GM12878 (cell line): ENCODE results near the gene MTRFR. TPM values are rescaled to one million over a fixed set of nuclear protein-coding genes. Genes with fewer than 3 reads are reported as not detected.

ENCODE experiments used
- ATAC-seq: fragments of 200-7000 bp; cut with Tn5 transposase; 3 replicates; pipeline ENCODE4 v1.9.1; 2020; ENCODE audit warnings: mild to moderate bottlenecking, moderate library complexity
- BruUV-seq: library from RNA; stranded (reverse); fragments of 400-500 nt; replicated peaks from 2 replicates; lab custom pipeline; 2021; lab: Mats Ljungman, UMichigan
- CTCF ChIA-PET: fragments of 300-600 bp; sonication (Branson Sonifier 250); formaldehyde crosslinking; extraction: SDS; loops from one replicate; lab custom pipeline; 2021; ENCODE audit warnings: inconsistent platforms; lab: Yijun Ruan, JAX
- POLR2A ChIA-PET: fragments of 350-600 bp; formaldehyde crosslinking; extraction: SDS; loops from one replicate; lab custom pipeline; 2021; ENCODE audit warnings: inconsistent platforms; lab: Charles Lee
- RAD21 ChIA-PET: fragments of 300-600 bp; sonication (Branson Sonifier 250); formaldehyde crosslinking; loops from one replicate; lab custom pipeline; 2023; ENCODE audit warnings: antibody characterized with exemption; ENCODE audit not compliant: unreplicated experiment; lab: Charles Lee
- SMC1A ChIA-PET: fragments of 300-600 bp; sonication (Branson Sonifier 250); formaldehyde crosslinking; loops from one replicate; lab custom pipeline; 2023; ENCODE audit not compliant: unreplicated experiment, uncharacterized antibody; lab: Charles Lee
- DNase-seq: peaks from one replicate; pipeline ENCODE4 v3.0.0-alpha.2; 2011; ENCODE audit warnings: low read depth, low spot score
- FAIRE-seq: peaks from 3 replicates; lab custom pipeline; 2011; peaks lifted over from hg19 to GRCh38; lab: Jason Lieb, UNC
- H2AFZ ChIP-seq: 2 replicates; pipeline ENCODE4 v1.6.0; 2011; ENCODE audit warnings: low read depth, low read length, control low read depth; ENCODE audit not compliant: control insufficient read depth
- H3K27ac ChIP-seq: 2 replicates; pipeline ENCODE4 v1.5.1; 2011; ENCODE audit warnings: control low read depth; ENCODE audit not compliant: control insufficient read depth, insufficient read depth
- H3K27me3 ChIP-seq, 2 experiments: replicated peaks in 1 of 2; 2 replicates each; pipeline versions ENCODE4 v1.6.0 to v1.6.1; 2011; ENCODE audit warnings: low read length in 1 of 2; ENCODE audit not compliant: control insufficient read depth in 2 of 2, insufficient read depth in 2 of 2
- H3K36me3 ChIP-seq, 2 experiments: 2 replicates each; pipeline ENCODE4 v1.5.1; 2011; ENCODE audit warnings: low read length in 1 of 2; ENCODE audit not compliant: control insufficient read depth in 2 of 2, insufficient read depth in 2 of 2
- H3K4me1 ChIP-seq: 2 replicates; pipeline ENCODE4 v1.6.1; 2011; ENCODE audit warnings: mild to moderate bottlenecking, low read length, moderate library complexity, mixed read lengths; ENCODE audit not compliant: control insufficient read depth, insufficient read depth
- H3K4me2 ChIP-seq: 2 replicates; pipeline ENCODE4 v1.6.0; 2011; ENCODE audit warnings: control low read depth; ENCODE audit not compliant: control insufficient read depth, insufficient read depth
- H3K4me3 ChIP-seq: fragments of 200-600 bp; sonication (generic); 2 replicates; pipeline ENCODE4 v1.5.1; 2016
- H3K79me2 ChIP-seq: 2 replicates; pipeline ENCODE4 v1.6.0; 2011; ENCODE audit warnings: low read length; ENCODE audit not compliant: control insufficient read depth, insufficient read depth
- H3K9ac ChIP-seq: 2 replicates; pipeline ENCODE4 v1.8.0; 2011; ENCODE audit warnings: low read length, control low read depth, mixed read lengths; ENCODE audit not compliant: control insufficient read depth, insufficient read depth
- H3K9me3 ChIP-seq: replicated peaks from 3 replicates; pipeline ENCODE4 v1.5.1; 2011; ENCODE audit warnings: mild to moderate bottlenecking, low read length; ENCODE audit not compliant: control insufficient read depth, insufficient read depth
- H4K20me1 ChIP-seq: 2 replicates; pipeline ENCODE4 v1.6.0; 2011; ENCODE audit not compliant: control insufficient read depth, insufficient read depth
- ATF2 ChIP-seq: IDR thresholded peaks from 2 replicates; pipeline ENCODE4 v1.6.1; 2012; ENCODE audit warnings: low read length, inconsistent platforms
- CBFB ChIP-seq: IDR thresholded peaks from 2 replicates; pipeline ENCODE4 v1.6.1; 2016; ENCODE audit warnings: antibody characterized with exemption, low read depth
- CTCF ChIP-seq, 3 experiments: IDR thresholded peaks in 2 of 3; conservative IDR thresholded peaks in 1 of 3; 2 replicates each; pipeline ENCODE4 v1.5.1; 2011; ENCODE audit warnings: low read depth in 3 of 3, low read length in 3 of 3, mild to moderate bottlenecking in 3 of 3, control low read depth in 2 of 3, moderate library complexity in 2 of 3, inconsistent platforms in 1 of 3, mixed read lengths in 1 of 3; ENCODE audit not compliant: control insufficient read depth in 2 of 3, insufficient read depth in 1 of 3; ENCODE audit errors: extremely low read depth in 1 of 3
- DPF2 ChIP-seq: fragments of 450-650 bp; IDR thresholded peaks from 2 replicates; pipeline ENCODE4 v1.6.1; 2017; ENCODE audit warnings: mild to moderate bottlenecking
- HDAC6 ChIP-seq: fragments of 200-600 bp; sonication (generic); IDR thresholded peaks from one replicate; pipeline ENCODE4 v1.8.0; 2017; ENCODE audit warnings: antibody characterized with exemption; ENCODE audit not compliant: unreplicated experiment
- HDGF ChIP-seq: fragments of 450-650 bp; IDR thresholded peaks from 2 replicates; pipeline ENCODE4 v1.6.1; 2016; ENCODE audit warnings: antibody characterized with exemption
- IRF4 ChIP-seq: IDR thresholded peaks from 2 replicates; pipeline ENCODE4 v1.6.1; 2011; ENCODE audit warnings: low read depth, low read length
- LARP7 ChIP-seq: fragments of 450-650 bp; IDR thresholded peaks from 2 replicates; pipeline ENCODE4 v1.6.1; 2017; ENCODE audit warnings: mild to moderate bottlenecking
- MEF2A ChIP-seq: IDR thresholded peaks from 2 replicates; pipeline ENCODE4 v1.6.1; 2011; ENCODE audit warnings: low read depth, mild to moderate bottlenecking, low read length, moderate library complexity; ENCODE audit not compliant: insufficient read depth
- MXI1 ChIP-seq: fragments of 150-350 bp; IDR thresholded peaks from 2 replicates; pipeline ENCODE4 v1.6.1; 2011; ENCODE audit warnings: low read depth, mild to moderate bottlenecking, inconsistent platforms, low read length, improper control_type of control experiment
- MYB ChIP-seq: fragments of 150-350 bp; IDR thresholded peaks from 2 replicates; pipeline ENCODE4 v1.6.1; 2014; ENCODE audit warnings: mild to moderate bottlenecking, low read depth, low read length, borderline replicate concordance
- NFYA ChIP-seq: IDR thresholded peaks from 2 replicates; pipeline ENCODE4 v1.6.1; 2011; ENCODE audit warnings: low read depth, mild to moderate bottlenecking, low read length, improper control_type of control experiment, borderline replicate concordance
- RUNX3 ChIP-seq: IDR thresholded peaks from 2 replicates; pipeline ENCODE4 v1.6.1; 2012; ENCODE audit warnings: low read length, inconsistent platforms
- SIN3A ChIP-seq: IDR thresholded peaks from 2 replicates; pipeline ENCODE4 v1.6.1; 2012; ENCODE audit warnings: low read depth, low read length, improper control_type of control experiment
- SIX5 ChIP-seq: IDR thresholded peaks from 2 replicates; pipeline ENCODE4 v1.6.1; 2011; ENCODE audit warnings: mild to moderate bottlenecking, low read depth, low read length, moderate library complexity; ENCODE audit not compliant: severe bottlenecking
- SRF ChIP-seq, 2 experiments: IDR thresholded peaks; 2 replicates each; pipeline ENCODE4 v1.6.1; 2011; ENCODE audit warnings: low read depth in 2 of 2, low read length in 2 of 2, mild to moderate bottlenecking in 1 of 2, moderate library complexity in 1 of 2
- TAF1 ChIP-seq: IDR thresholded peaks from 2 replicates; pipeline ENCODE4 v1.6.1; 2011; ENCODE audit warnings: mild to moderate bottlenecking, low read depth, low read length, borderline replicate concordance
- TCF12 ChIP-seq: IDR thresholded peaks from 2 replicates; pipeline ENCODE4 v1.6.1; 2011; ENCODE audit warnings: low read depth, mild to moderate bottlenecking, low read length
- ZNF622 ChIP-seq: fragments of 450-650 bp; IDR thresholded peaks from 2 replicates; pipeline ENCODE4 v1.6.1; 2017; ENCODE audit warnings: mild to moderate bottlenecking, inconsistent platforms
- WGBS: methylation state at CpG from one replicate; pipeline ENCODE4 v1.1.6; 2016; ENCODE audit warnings: low lambda C conversion rate; ENCODE audit not compliant: insufficient replicate concordance, insufficient coverage; ENCODE audit errors: missing lambda C conversion rate; 5-methylcytosine and 5-hydroxymethylcytosine counted together
- in situ Hi-C: fragments of 300-500 bp; cut with MboI; formaldehyde crosslinking; loops from 9 replicates; pipeline ENCODE4 v1.14.3; 2018; ENCODE audit warnings: mixed read lengths
- intact Hi-C: fragments of 100-400 bp; cut with micrococcal nuclease; formaldehyde crosslinking; loops from one replicate; pipeline ENCODE4 v1.14.2; 2022; ENCODE audit not compliant: unreplicated experiment
- polyA plus RNA-seq, 11 experiments: library from polyadenylated mRNA; depleted of rRNA in 4 of 11; unstranded in 6 of 11; stranded (reverse) in 5 of 11; fragments of >200 nt; fragmentation: Nextera tagmentation in 4 of 11; fragmentation: Illumina TruSeq in 1 of 11; extraction: Ambion mirVana in 4 of 11; extraction: Trizol in 1 of 11; gene quantifications; 1 replicate in 1 of 11; 2 replicates in 10 of 11; pipeline versions ENCODE4 v1.2.1 to v1.2.3, GENCODE V29; 2011 to 2016; ENCODE audit warnings: inconsistent platforms in 2 of 11, missing spikeins in 2 of 11, low read depth in 1 of 11
- total RNA-seq, 4 experiments: library from RNA; depleted of rRNA in 3 of 4; stranded (reverse); fragments of >200 nt in 3 of 4; fragmentation: Illumina TruSeq in 1 of 4; extraction: Trizol in 1 of 4; gene quantifications; 2 replicates each; pipeline versions ENCODE4 v1.2.1 to v1.2.3, GENCODE V29; 2013 to 2021

MTRFR gene
- total and polyA plus RNA-seq, 10 of the 15 experiments (the other 5 are each of a cell fraction or from before 2014, with no cell fraction given) = 12.2 to 33.4 (median 24.8) TPM

- H3K9ac ChIP-seq = no peak overlapping the region
- POLR2A ChIA-PET = interaction anchor here (0.5 to 1.3 kb wide), 2 partner anchors 35 to 106 kb away, joined by 3 read pairs; no protein-coding TSS in a partner anchor
- DNase-seq = no peak
Observed at GRCh38 chr12:123267335-123267920, 34.2 kb downstream of the MTRFR start.

More at GRCh38 chr12:123267335-123267920, 34.2 kb downstream of the MTRFR start:
- H4K20me1 ChIP-seq = no peaks in the 10 kb centered on the region
- TF ChIP-seq IRF4 = no peak
- TF ChIP-seq SIN3A = no peak
- no peak for TF ChIP-seq LARP7
- TF ChIP-seq TAF1 = no peak
- no peak for TF ChIP-seq CTCF (IDR thresholded peaks at IDR 0.05 in 2 of 3, conservative IDR thresholded peaks at IDR 0.05 in 1 of 3; ENCODE audit: control insufficient read depth in 2 of 3, extremely low read depth in 1 of 3, insufficient read depth in 1 of 3, low read depth in 3 of 3, low read length in 3 of 3)
- no peak for TF ChIP-seq MXI1
- no peak for TF ChIP-seq DPF2
- TF ChIP-seq CBFB = no peak
- no peak for TF ChIP-seq HDAC6
- no peak for TF ChIP-seq RUNX3
- no peak for TF ChIP-seq MEF2A
- no peak for TF ChIP-seq TCF12
- TF ChIP-seq ATF2 = no peak
- no peak for TF ChIP-seq ZNF622
- no peak for TF ChIP-seq HDGF
- no peak for TF ChIP-seq NFYA
- no peak for TF ChIP-seq SIX5
- TF ChIP-seq SRF (IDR thresholded peaks at IDR 0.05; ENCODE audit: low read depth in 2 of 2, low read length in 2 of 2) = no peak
- TF ChIP-seq MYB = no peak
- no peaks in the 10 kb centered on the region for H3K9me3 ChIP-seq
- in situ Hi-C loops (loop anchor here (5.0 kb wide), 1 partner anchor 315 kb away; the partner anchor contains the start of gene TMED2), intact Hi-C loops (no loop called here)
- H2AFZ ChIP-seq = no peak overlapping the region
- H3K4me1 ChIP-seq = peaks cover 17% of the 10 kb centered on the region
- H3K79me2 ChIP-seq = peaks cover 27% of the 10 kb centered on the region
- FAIRE-seq (no peak), ATAC-seq (no peak)
- ChIA-PET RAD21 (no interaction called here), CTCF (interaction anchor here (0.5 to 2.1 kb wide), 2 partner anchors 210 to 314 kb away, joined by 5 to 8 read pairs; no protein-coding TSS in a partner anchor), SMC1A (interaction anchor here (1.1 kb wide), 1 partner anchor 335 kb away, joined by 3 read pairs; the partner anchor contains the start of gene DDX55)
- H3K4me2 ChIP-seq = no peak overlapping the region
- WGBS = 78% methylated on average over 7 of the region's 7 CpGs
- no peak overlapping the region for H3K4me3 ChIP-seq
- no peaks in the 10 kb centered on the region for H3K27me3 ChIP-seq
- no TSS peak for BruUV-seq
- H3K27ac ChIP-seq = no peak overlapping the region
- H3K36me3 ChIP-seq = no peaks in the 10 kb centered on the region; a peak in 2 of 4 replicates
